GM12878 (cell line): ENCODE results near the gene TENT5A.

Experiments used
- CTCF ChIP-seq, 3 experiments: IDR thresholded peaks in 2 of 3; conservative IDR thresholded peaks in 1 of 3; 2 replicates each; pipeline ENCODE4 v1.5.1; 2011; ENCODE audit warnings: low read depth in 3 of 3, low read length in 3 of 3, mild to moderate bottlenecking in 3 of 3, control low read depth in 2 of 3, moderate library complexity in 2 of 3, inconsistent platforms in 1 of 3, mixed read lengths in 1 of 3; ENCODE audit not compliant: control insufficient read depth in 2 of 3, insufficient read depth in 1 of 3; ENCODE audit errors: extremely low read depth in 1 of 3
- EGR1 ChIP-seq, 2 experiments: IDR thresholded peaks; 1 replicate in 1 of 2; 2 replicates in 1 of 2; pipeline ENCODE4 v1.6.1; 2011 to 2012; ENCODE audit warnings: low read depth in 2 of 2, low read length in 2 of 2, borderline replicate concordance in 1 of 2, mild to moderate bottlenecking in 1 of 2, moderate library complexity in 1 of 2
- EZH2 ChIP-seq: IDR thresholded peaks from 2 replicates; pipeline ENCODE4 v1.6.1; 2012; ENCODE audit warnings: low read depth, mild to moderate bottlenecking, control low read depth, inconsistent platforms, low read length, borderline replicate concordance; ENCODE audit not compliant: control insufficient read depth
- POLR2A ChIP-seq: IDR thresholded peaks from 2 replicates; pipeline ENCODE4 v1.6.1; 2011; ENCODE audit warnings: low read depth, mild to moderate bottlenecking, low read length
- SMC3 ChIP-seq: IDR thresholded peaks from 2 replicates; pipeline ENCODE4 v1.6.1; 2011; ENCODE audit warnings: low read length, improper control_type of control experiment, borderline replicate concordance
- SP1 ChIP-seq: IDR thresholded peaks from one replicate; pipeline ENCODE4 v1.6.1; 2011; ENCODE audit warnings: low read depth, low read length
- ZNF274 ChIP-seq: IDR thresholded peaks from one replicate; pipeline ENCODE4 v1.8.0; 2011; ENCODE audit not compliant: insufficient read length, insufficient read depth
- TF ChIP-seq, protein P1 (sequence below): IDR thresholded peaks from 2 replicates; pipeline ENCODE4 v1.6.1; 2011; ENCODE audit warnings: borderline replicate concordance, low read depth, mild to moderate bottlenecking, moderate library complexity, mixed read lengths, low read length; ENCODE audit not compliant: insufficient read depth; ENCODE audit errors: extremely low read length
- TF ChIP-seq, protein P2 (sequence below): IDR thresholded peaks from 2 replicates; pipeline ENCODE4 v1.6.1; 2012; ENCODE audit warnings: low read depth, low read length, improper control_type of control experiment

DNA sequence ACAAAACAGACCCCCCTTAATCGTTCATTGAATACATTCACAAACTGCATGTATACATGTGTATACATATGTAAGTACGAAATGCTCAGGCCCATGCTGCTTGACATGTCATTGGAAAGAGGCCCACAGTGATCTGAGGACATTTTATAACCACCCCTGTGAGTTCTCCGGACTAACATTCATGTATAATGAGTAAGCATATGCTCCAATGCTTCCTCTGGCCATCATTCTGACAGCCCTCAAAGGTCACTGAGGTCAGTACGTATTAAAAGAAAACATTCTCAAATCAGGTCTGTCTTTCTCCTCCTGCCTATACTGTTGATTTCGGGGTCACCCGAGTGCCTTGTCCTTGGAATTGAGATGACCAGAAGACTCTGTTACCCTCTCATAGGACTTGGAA lies 54.9 kb downstream of the TENT5A start:
- TF ChIP-seq SMC3 (no peak), POLR2A (no peak), CTCF (IDR thresholded peaks at IDR 0.05 in 2 of 3, conservative IDR thresholded peaks at IDR 0.05 in 1 of 3; ENCODE audit: control insufficient read depth in 2 of 3, extremely low read depth in 1 of 3, insufficient read depth in 1 of 3, low read depth in 3 of 3, low read length in 3 of 3) (no peak), SP1 (no peak), EZH2 (no peak), ZNF274 (no peak), EGR1 (IDR thresholded peaks at IDR 0.05; ENCODE audit: borderline replicate concordance in 1 of 2, low read depth in 2 of 2, low read length in 2 of 2) (no peak)
- TF ChIP-seq, protein P1, sequence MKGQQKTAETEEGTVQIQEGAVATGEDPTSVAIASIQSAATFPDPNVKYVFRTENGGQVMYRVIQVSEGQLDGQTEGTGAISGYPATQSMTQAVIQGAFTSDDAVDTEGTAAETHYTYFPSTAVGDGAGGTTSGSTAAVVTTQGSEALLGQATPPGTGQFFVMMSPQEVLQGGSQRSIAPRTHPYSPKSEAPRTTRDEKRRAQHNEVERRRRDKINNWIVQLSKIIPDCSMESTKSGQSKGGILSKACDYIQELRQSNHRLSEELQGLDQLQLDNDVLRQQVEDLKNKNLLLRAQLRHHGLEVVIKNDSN: no peak
- TF ChIP-seq, protein P2, sequence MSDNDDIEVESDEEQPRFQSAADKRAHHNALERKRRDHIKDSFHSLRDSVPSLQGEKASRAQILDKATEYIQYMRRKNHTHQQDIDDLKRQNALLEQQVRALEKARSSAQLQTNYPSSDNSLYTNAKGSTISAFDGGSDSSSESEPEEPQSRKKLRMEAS: no peak
